H1 (cell line): Measurements from ENCODE around the gene NRP2. TPM values are rescaled to one million over a fixed set of nuclear protein-coding genes. Genes with fewer than 3 reads are reported as not detected.

ENCODE experiments used
- CTCF ChIA-PET: fragments of 300-600 bp; sonication (Branson Sonifier 250); formaldehyde crosslinking; loops from one replicate; lab custom pipeline; 2021; ENCODE audit not compliant: partially characterized antibody; lab: Charles Lee
- POLR2A ChIA-PET: fragments of 300-600 bp; sonication (Branson Sonifier 250); formaldehyde crosslinking; loops from one replicate; lab custom pipeline; 2021; ENCODE audit warnings: inconsistent platforms; ENCODE audit not compliant: partially characterized antibody; lab: Charles Lee
- DNase-seq, 2 experiments: peaks; one replicate each; pipeline versions ENCODE4 v3.0.0 to v3.0.0-alpha.2; 2010 to 2022; ENCODE audit warnings: low spot score in 2 of 2, low read depth in 1 of 2, mixed read lengths in 1 of 2
- FAIRE-seq: peaks from 2 replicates; lab custom pipeline; 2011; peaks lifted over from hg19 to GRCh38; lab: Jason Lieb, UNC
- H2AFZ ChIP-seq: 2 replicates; pipeline ENCODE4 v1.8.1; 2012; ENCODE audit warnings: low read length, inconsistent platforms
- H2AK5ac ChIP-seq: 2 replicates; pipeline ENCODE4 v1.6.1; 2013; ENCODE audit warnings: low read depth, low read length
- H2BK120ac ChIP-seq: replicated peaks from 2 replicates; pipeline ENCODE3; 2013; ENCODE audit warnings: low read depth, low read length, inconsistent platforms
- H2BK12ac ChIP-seq: 2 replicates; pipeline ENCODE4 v1.6.1; 2013; ENCODE audit warnings: low read depth, low read length
- H2BK15ac ChIP-seq: 2 replicates; pipeline ENCODE4 v1.6.1; 2013; ENCODE audit warnings: low read length
- H2BK20ac ChIP-seq: 2 replicates; pipeline ENCODE4 v1.6.1; 2013; ENCODE audit warnings: low read length
- H2BK5ac ChIP-seq: 2 replicates; pipeline ENCODE4 v1.6.1; 2013; ENCODE audit warnings: low read depth, low read length
- H3K14ac ChIP-seq: 2 replicates; pipeline ENCODE4 v1.6.1; 2013; ENCODE audit warnings: inconsistent platforms; ENCODE audit not compliant: insufficient read length
- H3K18ac ChIP-seq: 2 replicates; pipeline ENCODE4 v1.6.1; 2013; ENCODE audit warnings: low read length; ENCODE audit errors: extremely low read depth
- H3K23ac ChIP-seq: 2 replicates; pipeline ENCODE4 v1.6.1; 2013; ENCODE audit warnings: inconsistent platforms; ENCODE audit not compliant: insufficient read length
- H3K23me2 ChIP-seq: 2 replicates; pipeline ENCODE4 v1.6.1; 2013; ENCODE audit warnings: low read depth, low read length
- H3K27ac ChIP-seq: 2 replicates; pipeline ENCODE4 v1.6.1; 2011; ENCODE audit warnings: low read depth, low read length, inconsistent platforms
- H3K27me3 ChIP-seq, 4 experiments: replicated peaks in 1 of 4; 1 replicate in 1 of 4; 2 replicates in 3 of 4; pipeline versions ENCODE4 v1.6.1 to v1.8.1; 2011 to 2013; ENCODE audit warnings: low read length in 3 of 4, mild to moderate bottlenecking in 3 of 4, inconsistent platforms in 2 of 4, mixed read lengths in 2 of 4, moderate library complexity in 1 of 4; ENCODE audit not compliant: control insufficient read depth in 3 of 4, insufficient read depth in 3 of 4; ENCODE audit errors: extremely low read depth in 1 of 4
- H3K36me3 ChIP-seq, 4 experiments: 2 replicates each; pipeline versions ENCODE4 v1.6.1 to v1.8.1; 2011 to 2013; ENCODE audit warnings: mild to moderate bottlenecking in 4 of 4, low read length in 3 of 4, moderate library complexity in 2 of 4, control low read depth in 1 of 4, inconsistent platforms in 1 of 4; ENCODE audit not compliant: insufficient read depth in 4 of 4, control insufficient read depth in 2 of 4
- H3K4ac ChIP-seq: replicated peaks from 2 replicates; pipeline ENCODE3; 2013; ENCODE audit warnings: low read length, low read depth, mixed read lengths, inconsistent platforms; ENCODE audit not compliant: insufficient read length
- H3K4me1 ChIP-seq, 4 experiments: replicated peaks in 1 of 4; 1 replicate in 1 of 4; 2 replicates in 3 of 4; pipeline versions ENCODE4 v1.6.1 to v1.8.1; 2011 to 2013; ENCODE audit warnings: low read length in 3 of 4, inconsistent platforms in 2 of 4, mixed read lengths in 1 of 4; ENCODE audit not compliant: insufficient read depth in 4 of 4, control insufficient read depth in 3 of 4
- H3K4me2 ChIP-seq, 2 experiments: 2 replicates each; pipeline versions ENCODE4 v1.6.1 to v1.8.1; 2011 to 2013; ENCODE audit warnings: low read depth in 2 of 2, low read length in 2 of 2, control low read depth in 1 of 2, inconsistent platforms in 1 of 2, mild to moderate bottlenecking in 1 of 2; ENCODE audit not compliant: insufficient read depth in 1 of 2
- H3K4me3 ChIP-seq, 4 experiments: fragments of 200-600, 300-600 bp in 1 of 4; sonication (generic), shearing (Covaris generic), sonication (Bioruptor Twin) in 1 of 4; 2 replicates each; pipeline versions ENCODE4 v1.5.1 to v1.8.1; 2011 to 2016; ENCODE audit warnings: low read length in 4 of 4, low read depth in 3 of 4, control low read depth in 2 of 4, inconsistent platforms in 2 of 4, mild to moderate bottlenecking in 2 of 4, mixed read lengths in 1 of 4, moderate library complexity in 1 of 4; ENCODE audit not compliant: insufficient read depth in 2 of 4; ENCODE audit errors: extremely low read depth in 1 of 4
- H3K56ac ChIP-seq: replicated peaks from 2 replicates; pipeline ENCODE3; 2013; ENCODE audit warnings: low read depth, mild to moderate bottlenecking, mixed read lengths, low read length, inconsistent platforms; ENCODE audit not compliant: insufficient read length
- H3K79me1 ChIP-seq: 2 replicates; pipeline ENCODE4 v1.6.1; 2013; ENCODE audit warnings: low read depth, low read length, control low read depth
- H3K79me2 ChIP-seq, 2 experiments: 2 replicates each; pipeline versions ENCODE4 v1.6.1 to v1.8.1; 2012 to 2013; ENCODE audit warnings: low read length in 2 of 2, mild to moderate bottlenecking in 2 of 2, inconsistent platforms in 1 of 2; ENCODE audit not compliant: insufficient read depth in 2 of 2, control insufficient read depth in 1 of 2
- H3K9ac ChIP-seq, 4 experiments: replicated peaks in 1 of 4; 1 replicate in 1 of 4; 2 replicates in 3 of 4; pipeline versions ENCODE4 v1.6.1 to v1.8.1; 2011 to 2013; ENCODE audit warnings: low read depth in 3 of 4, low read length in 3 of 4, control low read depth in 2 of 4, mild to moderate bottlenecking in 2 of 4, moderate library complexity in 2 of 4, inconsistent platforms in 1 of 4; ENCODE audit errors: extremely low read depth in 1 of 4
- H3K9me3 ChIP-seq, 2 experiments: 2 replicates each; pipeline versions ENCODE4 v1.6.1 to v1.8.1; 2012 to 2013; ENCODE audit warnings: mild to moderate bottlenecking in 2 of 2, moderate library complexity in 2 of 2, control low read depth in 1 of 2, inconsistent platforms in 1 of 2, low read depth in 1 of 2, low read length in 1 of 2, mixed read lengths in 1 of 2; ENCODE audit not compliant: insufficient read depth in 2 of 2
- H4K20me1 ChIP-seq, 2 experiments: replicated peaks in 1 of 2; 2 replicates each; pipeline versions ENCODE3 to v1.8.1; 2011 to 2013; ENCODE audit warnings: inconsistent platforms in 2 of 2, low read length in 2 of 2, mild to moderate bottlenecking in 1 of 2; ENCODE audit not compliant: insufficient read depth in 2 of 2, control insufficient read depth in 1 of 2
- H4K5ac ChIP-seq: 2 replicates; pipeline ENCODE4 v1.6.1; 2013; ENCODE audit warnings: low read length, low read depth, mixed read lengths, inconsistent platforms; ENCODE audit not compliant: insufficient read length
- H4K8ac ChIP-seq: 2 replicates; pipeline ENCODE4 v1.8.0; 2013; ENCODE audit warnings: mild to moderate bottlenecking, moderate library complexity, low read length, inconsistent platforms; ENCODE audit not compliant: insufficient read depth; ENCODE audit errors: extremely low read depth
- H4K91ac ChIP-seq: replicated peaks from 2 replicates; pipeline ENCODE3; 2013; ENCODE audit warnings: low read length, mixed read lengths, inconsistent platforms; ENCODE audit not compliant: insufficient read length
- CEBPB ChIP-seq: IDR thresholded peaks from 2 replicates; pipeline ENCODE4 v1.6.1; 2012; ENCODE audit warnings: low read depth, low read length
- POLR2AphosphoS5 ChIP-seq: IDR thresholded peaks from 2 replicates; pipeline ENCODE4 v1.6.1; 2011; ENCODE audit warnings: low read depth, low read length
- RFX5 ChIP-seq: IDR thresholded peaks from 2 replicates; pipeline ENCODE4 v1.6.1; 2011; ENCODE audit warnings: low read depth, low read length, improper control_type of control experiment, borderline replicate concordance
- SAP30 ChIP-seq: fragments of 300-600 bp; sonication (generic); IDR thresholded peaks from 2 replicates; pipeline ENCODE4 v1.7.1; 2012; ENCODE audit warnings: low read length, moderate library complexity, mild to moderate bottlenecking, inconsistent platforms; ENCODE audit not compliant: insufficient read depth, insufficient replicate concordance
- WGBS, 2 experiments: shearing (Covaris generic) in 1 of 2; methylation state at CpG; one replicate each; pipeline versions ENCODE4 v1.1.6 to v1.1.7; 2013 to 2015; ENCODE audit warnings: low lambda C conversion rate in 2 of 2, mixed read lengths in 2 of 2, inconsistent platforms in 1 of 2, low coverage in 1 of 2, missing lambda C conversion rate in 1 of 2; ENCODE audit not compliant: insufficient replicate concordance in 2 of 2, insufficient coverage in 1 of 2, insufficient read length in 1 of 2; ENCODE audit errors: extremely low coverage in 1 of 2, missing lambda C conversion rate in 1 of 2; 5-methylcytosine and 5-hydroxymethylcytosine counted together
- polyA plus RNA-seq, 7 experiments: library from polyadenylated mRNA; depleted of rRNA in 3 of 7; stranded (reverse) in 5 of 7; unstranded in 2 of 7; fragments of >200 nt in 5 of 7; fragments of 200-250 nt in 2 of 7; gene quantifications; 1 replicate in 5 of 7; 2 replicates in 1 of 7; 4 replicates in 1 of 7; pipeline versions ENCODE4 v1.2.1 to v1.2.3, GENCODE V29; 2011 to 2013; ENCODE audit warnings: missing spikeins in 2 of 7, mixed read lengths in 2 of 7
- total RNA-seq: library from RNA; stranded (reverse); fragmentation: NEBNext Ultra II Directional; extraction: Animal tissue kit (Norgen Biotek cat#: 25700); gene quantifications from 2 replicates; pipeline ENCODE4 v1.2.1, GENCODE V29; 2021

The NRP2 gene
- total and polyA plus RNA-seq, 2 of the 8 experiments (the other 6 are each of a cell fraction or from before 2014, with no cell fraction given) = 32.0 to 37.8 TPM

DNA sequence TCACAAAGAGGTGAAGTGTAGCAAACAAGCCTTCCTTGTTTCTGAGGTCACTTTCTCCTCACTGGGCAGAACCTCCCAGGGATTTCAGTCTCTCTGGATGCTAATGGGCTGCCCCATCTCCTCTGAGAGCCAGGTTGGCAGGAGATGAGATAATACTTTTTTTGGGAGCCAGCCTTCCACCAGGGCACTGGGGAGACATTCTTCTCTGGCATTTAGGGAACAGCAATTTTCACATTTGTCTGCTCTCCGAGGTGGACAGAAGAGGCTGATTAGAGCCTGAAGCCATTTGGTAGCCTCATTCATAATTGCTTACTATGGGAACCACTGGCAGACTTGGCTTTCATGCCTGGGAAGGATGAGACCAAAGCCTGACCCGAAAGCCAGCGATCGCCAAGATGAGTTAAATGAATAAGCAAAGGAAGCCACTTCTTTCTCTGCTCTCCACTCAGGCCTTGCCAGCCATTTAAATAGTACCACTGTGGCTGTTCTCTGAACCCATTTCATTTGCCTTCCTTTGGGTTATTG is 70.1 kb downstream of the NRP2 start:
- H3K4me1 ChIP-seq = peaks cover 6 to 17% (median 9%) of the 10 kb centered on the region in 4 experiments; a peak in 6 of 7 replicates
- no peaks in the 10 kb centered on the region for H3K23me2 ChIP-seq
- no peak overlapping the region for H3K18ac ChIP-seq
- no peak overlapping the region for H3K23ac ChIP-seq
- no peak for DNase-seq
- no peak overlapping the region for H2BK12ac ChIP-seq
- ChIA-PET POLR2A (interaction anchor here (1.2 kb wide), 1 partner anchor 160 kb away, joined by 3 read pairs; no protein-coding TSS in a partner anchor), CTCF (interaction anchor here (1.2 to 1.4 kb wide), 3 partner anchors 9 to 24 kb away, joined by 4 to 5 read pairs (median 4); no protein-coding TSS in a partner anchor)
- 100% methylated on average over 4 of the region's 4 CpGs; no CpG with 5 or more reads in 1 of the 2 experiments for WGBS, 2 experiments
- no peaks in the 10 kb centered on the region for H3K79me2 ChIP-seq
- no peak overlapping the region for H2BK5ac ChIP-seq
- H3K14ac ChIP-seq = no peak overlapping the region
- H3K9ac ChIP-seq = no peak overlapping the region
- no peak overlapping the region for H2BK20ac ChIP-seq
- H2AK5ac ChIP-seq = no peak overlapping the region
- H3K27me3 ChIP-seq = no peaks in the 10 kb centered on the region
- no peak overlapping the region for H3K4me3 ChIP-seq
- no peak for FAIRE-seq
- no peaks in the 10 kb centered on the region for H4K20me1 ChIP-seq
- peaks cover 0 to 21% (median 12%) of the 10 kb centered on the region in 4 experiments; a peak in 5 of 8 replicates for H3K36me3 ChIP-seq
- TF ChIP-seq RFX5 = no peak
- TF ChIP-seq SAP30 = no peak
- no peak for TF ChIP-seq POLR2AphosphoS5
- TF ChIP-seq CEBPB = no peak
- no peak overlapping the region for H2BK120ac ChIP-seq
- H4K91ac ChIP-seq = no peak overlapping the region
- no peaks in the 10 kb centered on the region for H3K9me3 ChIP-seq
- no peak overlapping the region for H4K8ac ChIP-seq
- H3K27ac ChIP-seq = no peak overlapping the region
- no peak overlapping the region for H3K56ac ChIP-seq
- no peak overlapping the region for H3K4me2 ChIP-seq
- no peak overlapping the region for H2BK15ac ChIP-seq
- H2AFZ ChIP-seq = no peak overlapping the region
- no peaks in the 10 kb centered on the region for H3K79me1 ChIP-seq
- no peak overlapping the region for H3K4ac ChIP-seq
- H4K5ac ChIP-seq = no peak overlapping the region
